ENCODE data around the gene PRKD1. TPM values are rescaled to one million over a fixed set of nuclear protein-coding genes. Genes with fewer than 3 reads are reported as not detected.

PRKD1 gene
- polyA plus RNA-seq, 1 of the 3 experiments (the other 2 are of a cell fraction): 0.07 TPM

GRCh38 chr14:29712601-29713000 lies 215.0 kb downstream of the PRKD1 start:
- H3K9me2 ChIP-seq: no peaks in the 10 kb centered on the region
- no peak for TF ChIP-seq NRF1 (IDR thresholded peaks at IDR 0.05; ENCODE audit: low read depth, low read length)
- no peak for TF ChIP-seq CHD2 (IDR thresholded peaks at IDR 0.05; ENCODE audit: low read length, partially characterized antibody)
- no peak for TF ChIP-seq SMC3 (IDR thresholded peaks at IDR 0.05; ENCODE audit: low read depth, low read length)
- TF ChIP-seq RXRA (IDR thresholded peaks at IDR 0.05; ENCODE audit: borderline replicate concordance, low read depth): no peak
- TF ChIP-seq TEAD4 (IDR thresholded peaks at IDR 0.05; ENCODE audit: borderline replicate concordance, insufficient read depth): no peak
- TF ChIP-seq IRF3 (IDR thresholded peaks at IDR 0.05; ENCODE audit: low read depth, low read length): no peak
- no peak for TF ChIP-seq MAX (IDR thresholded peaks at IDR 0.05; ENCODE audit: low read depth)
- no peak for TF ChIP-seq TCF12 (IDR thresholded peaks at IDR 0.05)
- no peak for TF ChIP-seq FOXJ3 (CRISPR knock-in tag; IDR thresholded peaks at IDR 0.05)
- no peak for TF ChIP-seq RAD21 (IDR thresholded peaks at IDR 0.05; ENCODE audit: low read length)
- TF ChIP-seq ZBTB33 (IDR thresholded peaks at IDR 0.05; ENCODE audit: borderline replicate concordance, low read depth): no peak
- no peak for TF ChIP-seq CTCF (IDR thresholded peaks at IDR 0.05)
- no peak for TF ChIP-seq MEF2A (IDR thresholded peaks at IDR 0.05; ENCODE audit: borderline replicate concordance, low read depth)
- H3K27me3 ChIP-seq (ENCODE audit: insufficient read depth): no peaks in the 10 kb centered on the region
- no peak overlapping the region for H3K4me3 ChIP-seq (ENCODE audit: low read depth in 2 of 2, low read length in 1 of 2)
- no peak overlapping the region for H3K27ac ChIP-seq (ENCODE audit: low read depth in 2 of 2, low read length in 1 of 2)
- H3K4me2 ChIP-seq: no peak overlapping the region
- WGBS (ENCODE audit: low lambda C conversion rate): 6% methylated on average over 1 of the region's 1 CpG
- POLR2A ChIA-PET: no interaction called here
- H3F3A ChIP-seq (replicated peaks; ENCODE audit: insufficient read depth): no peaks in the 10 kb centered on the region
- no peaks in the 10 kb centered on the region for H3K4me1 ChIP-seq (ENCODE audit: control insufficient read depth in 1 of 2, insufficient read depth in 2 of 2, low read depth in 1 of 2, low read length in 1 of 2)
- H3K9ac ChIP-seq: no peak overlapping the region
- H4K20me1 ChIP-seq (ENCODE audit: insufficient read depth): no peaks in the 10 kb centered on the region
- no peak for DNase-seq
- H3K79me2 ChIP-seq (ENCODE audit: insufficient read depth): no peaks in the 10 kb centered on the region
- CTCF ChIA-PET: no interaction called here
- H2AFZ ChIP-seq (ENCODE audit: low read depth): no peak overlapping the region
- no peaks in the 10 kb centered on the region for H3K36me3 ChIP-seq (replicated peaks in 1 of 2; ENCODE audit: control insufficient read depth in 1 of 2, insufficient read depth in 2 of 2, low read length in 1 of 2)
- H3K9me3 ChIP-seq: no peaks in the 10 kb centered on the region

- ChIA-PET CTCF (no interaction called here), POLR2A (no interaction called here)
- 11% methylated on average over 2 of the region's 2 CpGs for WGBS (ENCODE audit: low lambda C conversion rate)
- H3K36me3 ChIP-seq (replicated peaks in 1 of 2; ENCODE audit: control insufficient read depth in 1 of 2, insufficient read depth in 2 of 2, low read length in 1 of 2): no peaks in the 10 kb centered on the region
- H3K4me3 ChIP-seq (ENCODE audit: low read depth in 2 of 2, low read length in 1 of 2): no peak overlapping the region
- H3K79me2 ChIP-seq (ENCODE audit: insufficient read depth): no peaks in the 10 kb centered on the region
- TF ChIP-seq REST (IDR thresholded peaks at IDR 0.05; ENCODE audit: low read depth, low read length): no peak
- TF ChIP-seq CTCF (IDR thresholded peaks at IDR 0.05): peak; percentile 31
- no peaks in the 10 kb centered on the region for H3K4me1 ChIP-seq (ENCODE audit: control insufficient read depth in 1 of 2, insufficient read depth in 2 of 2, low read depth in 1 of 2, low read length in 1 of 2)
- H3K9me2 ChIP-seq: no peaks in the 10 kb centered on the region
- H3K27ac ChIP-seq (ENCODE audit: low read depth in 2 of 2, low read length in 1 of 2): no peak overlapping the region
- no peaks in the 10 kb centered on the region for H4K20me1 ChIP-seq (ENCODE audit: insufficient read depth)
- H3F3A ChIP-seq (replicated peaks; ENCODE audit: insufficient read depth): no peaks in the 10 kb centered on the region
- DNase-seq: no peak
- H2AFZ ChIP-seq (ENCODE audit: low read depth): no peak overlapping the region
- no peaks in the 10 kb centered on the region for H3K9me3 ChIP-seq
- H3K27me3 ChIP-seq (ENCODE audit: insufficient read depth): no peaks in the 10 kb centered on the region
- no peak overlapping the region for H3K9ac ChIP-seq
- no peak overlapping the region for H3K4me2 ChIP-seq
These were observed 217.6 kb downstream of the PRKD1 start for GRCh38 chr14:29710015-29710414.

Measured in SK-N-SH (cell line).